Measurements from ENCODE around the gene ARSK.
A peak's percentile ranks its signal among the peaks of the same experiment; 100 is the strongest.

ARSK gene

GRCh38 chr5:95554647-95555548, at the start of gene ARSK, which contains the start of gene SKIC3 (continued):
- TF ChIP-seq ZNF654 (tag by site-specific recombination; IDR thresholded peaks at IDR 0.05; ENCODE audit: low read depth) = no peak
- TF ChIP-seq ZNF16 (tag by site-specific recombination; IDR thresholded peaks at IDR 0.05; ENCODE audit: low read depth) = no peak
- no peak for TF ChIP-seq SCRT1 (tag by site-specific recombination; IDR thresholded peaks at IDR 0.05; ENCODE audit: borderline replicate concordance)
- TF ChIP-seq TCF7L2 (IDR thresholded peaks at IDR 0.05; ENCODE audit: borderline replicate concordance, low read depth, low read length) = no peak
- peak; percentile 43; the same call in 1 of the 2 replicates for TF ChIP-seq PRDM4 (tag by site-specific recombination; IDR thresholded peaks at IDR 0.05)
- 0 out of 2 replicates have a peak, but pooled peaks have one; percentile 50 for TF ChIP-seq KLF17 (tag by site-specific recombination; IDR thresholded peaks at IDR 0.05)
- no peak for TF ChIP-seq ELK4 (IDR thresholded peaks at IDR 0.05; ENCODE audit: borderline replicate concordance, low read depth, low read length)
- no peak for TF ChIP-seq ATF2 (tag by site-specific recombination; IDR thresholded peaks at IDR 0.05; ENCODE audit: low read depth)
- 0 out of 2 replicates have a peak, but pooled peaks have one; percentile 52 for TF ChIP-seq ZNF660 (tag by site-specific recombination; IDR thresholded peaks at IDR 0.05)
- TF ChIP-seq ZNF548 (tag by site-specific recombination; IDR thresholded peaks at IDR 0.05) = no peak
- no peak for TF ChIP-seq ZNF292 (tag by site-specific recombination; IDR thresholded peaks at IDR 0.05; ENCODE audit: borderline replicate concordance, low read depth)
- no peak for TF ChIP-seq ZNF704 (tag by site-specific recombination; IDR thresholded peaks at IDR 0.05)
- peak; percentile 42 for TF ChIP-seq ZBTB26 (tag by site-specific recombination; optimal IDR thresholded peaks at IDR 0.05)
- TF ChIP-seq HOXD13 (CRISPR knock-in tag; IDR thresholded peaks at IDR 0.05; ENCODE audit: borderline replicate concordance) = no peak
- peak; percentile 72 for TF ChIP-seq ZNF394 (tag by site-specific recombination; IDR thresholded peaks at IDR 0.05; ENCODE audit: borderline replicate concordance)
- TF ChIP-seq KLF7 (tag by site-specific recombination; IDR thresholded peaks at IDR 0.05; ENCODE audit: borderline replicate concordance) = peak; percentile 65
- no peak for TF ChIP-seq ZNF747 (tag by site-specific recombination; IDR thresholded peaks at IDR 0.05)
- TF ChIP-seq YY1 (tag by site-specific recombination; IDR thresholded peaks at IDR 0.05) = 0 out of 2 replicates have a peak, but pooled peaks have one; percentile 17
- TF ChIP-seq FEZF1 (tag by site-specific recombination; IDR thresholded peaks at IDR 0.05) = peak; percentile 65
- TF ChIP-seq ZBTB1 (tag by site-specific recombination; IDR thresholded peaks at IDR 0.05) = peak; percentile 74; the same call in 1 of the 2 replicates
- TF ChIP-seq SP3 (tag by site-specific recombination; IDR thresholded peaks at IDR 0.05) = peak; percentile 69
- TF ChIP-seq ZNF354C (tag by site-specific recombination; IDR thresholded peaks at IDR 0.05; ENCODE audit: borderline replicate concordance, low read depth) = no peak
- TF ChIP-seq ZNF138 (tag by site-specific recombination; IDR thresholded peaks at IDR 0.05; ENCODE audit: borderline replicate concordance) = no peak
- TF ChIP-seq ZNF114 (tag by site-specific recombination; IDR thresholded peaks at IDR 0.05) = no peak
- TF ChIP-seq ZNF560 (tag by site-specific recombination; IDR thresholded peaks at IDR 0.05; ENCODE audit: borderline replicate concordance) = no peak
- TF ChIP-seq ZNF510 (tag by site-specific recombination; IDR thresholded peaks at IDR 0.05; ENCODE audit: insufficient replicate concordance) = no peak
- no peak for TF ChIP-seq ZNF112 (tag by site-specific recombination; IDR thresholded peaks at IDR 0.05)
- TF ChIP-seq TRIM28 (IDR thresholded peaks at IDR 0.05; ENCODE audit: borderline replicate concordance, low read length) = peak; percentile 26; the same call in 1 of the 2 replicates

Measured in HEK293 (cell line).